ENCODE data around the gene MRPL23.
A peak's percentile ranks its signal among the peaks of the same experiment; 100 is the strongest.

MRPL23 gene
- 9.8 to 36.6 (median 22.9) reads per million in 18 experiments for total RNA-seq

DNA sequence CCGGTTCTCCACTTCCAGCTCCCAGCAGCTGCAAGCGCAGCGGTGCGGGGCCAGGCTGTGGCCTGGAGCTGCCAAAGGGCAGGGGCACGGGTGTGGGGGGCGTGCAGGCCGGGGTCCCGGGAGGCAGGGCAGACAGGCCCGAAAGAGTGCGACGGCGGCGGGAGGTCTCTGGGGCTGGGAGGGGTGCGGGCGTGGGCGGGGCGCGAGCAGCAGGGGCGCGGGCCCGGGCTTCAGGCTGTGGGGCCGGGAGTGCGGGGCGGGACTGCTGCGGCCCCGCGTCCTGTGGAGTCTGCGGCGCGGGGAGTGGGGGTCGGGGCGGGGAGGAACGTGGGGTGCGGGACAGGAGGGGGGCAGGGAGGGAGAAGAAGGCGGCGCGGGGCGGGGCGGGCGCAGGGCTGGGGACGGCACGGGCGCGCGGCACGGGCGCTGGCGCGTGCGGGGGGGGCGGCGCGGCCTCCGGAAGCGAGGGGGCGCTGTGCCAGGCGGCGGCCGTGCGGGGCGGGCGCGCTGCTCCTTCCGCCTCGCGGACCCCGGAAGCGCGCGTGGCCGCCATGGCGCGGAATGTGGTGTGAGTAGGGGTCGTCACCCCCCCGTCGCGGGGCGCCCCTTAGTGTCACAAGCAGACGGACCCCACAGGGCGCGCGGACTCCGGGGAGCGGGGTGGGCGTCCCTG is at the start of gene MRPL23:
MRPL23 (plus strand) TSS at position 521 of the 673 bp plus-strand sequence; CDS start at position 552, 31 bp downstream.
- no peak for DNase-seq

DNA sequence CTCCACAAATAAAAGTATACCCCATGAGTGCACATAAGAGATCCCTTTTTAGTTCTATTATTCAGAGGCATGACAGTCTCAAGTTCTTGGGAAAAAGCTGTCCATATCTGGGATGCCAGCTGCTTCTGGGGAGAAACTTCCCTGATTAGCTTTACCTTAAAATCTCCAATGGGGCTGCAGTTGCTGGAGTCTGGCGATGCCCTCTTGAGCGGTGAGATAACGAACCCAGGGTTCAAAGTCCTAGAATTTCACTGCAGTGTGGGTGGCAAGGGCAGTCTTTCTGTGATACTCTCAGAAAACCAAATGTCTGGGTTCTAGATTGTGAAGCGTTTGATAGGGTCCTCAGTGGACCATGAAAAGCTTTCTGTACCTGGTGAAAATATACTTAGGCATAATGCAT is 48.0 kb upstream of the MRPL23 start:
- no peak for DNase-seq

DNA sequence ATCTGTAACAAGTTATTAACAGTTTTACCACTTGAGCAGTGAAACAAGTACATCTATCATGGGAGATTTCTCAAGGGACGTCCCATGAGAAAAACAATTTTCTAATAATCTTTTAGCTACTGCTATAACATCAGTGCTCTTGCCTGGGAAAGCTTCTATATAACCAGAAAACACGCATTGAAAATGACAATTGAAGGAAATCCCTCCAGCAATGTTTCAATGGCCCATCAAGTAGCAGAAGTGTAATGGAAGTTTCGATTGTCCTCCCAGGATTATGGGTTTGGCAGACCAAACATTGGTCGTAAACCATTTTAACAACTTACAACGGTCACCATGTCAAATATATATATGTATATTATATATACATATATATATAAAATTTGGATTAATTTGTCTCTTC is 47.4 kb upstream of the MRPL23 start:
- no peak for DNase-seq

DNA sequence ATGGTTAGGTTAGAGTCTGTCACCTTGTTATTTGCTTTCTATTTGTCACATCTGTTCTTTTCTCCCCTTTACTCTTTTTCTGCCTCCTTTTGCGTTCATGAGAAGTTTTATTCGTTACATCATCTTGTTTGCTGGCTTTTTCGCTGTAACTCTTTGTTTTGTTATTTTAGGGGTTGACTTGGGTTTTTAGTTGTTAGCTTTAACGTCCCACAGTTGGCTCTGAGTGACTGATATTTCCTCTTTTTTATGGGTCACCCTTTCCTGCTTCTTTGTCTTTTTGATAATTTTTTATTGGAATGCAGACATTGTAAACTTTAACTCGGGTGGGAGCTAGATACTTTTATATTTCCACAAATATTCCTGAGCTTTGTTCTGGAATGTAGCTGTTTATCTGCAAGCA is 41.0 kb upstream of the MRPL23 start:
- DNase-seq, result no peak

DNA sequence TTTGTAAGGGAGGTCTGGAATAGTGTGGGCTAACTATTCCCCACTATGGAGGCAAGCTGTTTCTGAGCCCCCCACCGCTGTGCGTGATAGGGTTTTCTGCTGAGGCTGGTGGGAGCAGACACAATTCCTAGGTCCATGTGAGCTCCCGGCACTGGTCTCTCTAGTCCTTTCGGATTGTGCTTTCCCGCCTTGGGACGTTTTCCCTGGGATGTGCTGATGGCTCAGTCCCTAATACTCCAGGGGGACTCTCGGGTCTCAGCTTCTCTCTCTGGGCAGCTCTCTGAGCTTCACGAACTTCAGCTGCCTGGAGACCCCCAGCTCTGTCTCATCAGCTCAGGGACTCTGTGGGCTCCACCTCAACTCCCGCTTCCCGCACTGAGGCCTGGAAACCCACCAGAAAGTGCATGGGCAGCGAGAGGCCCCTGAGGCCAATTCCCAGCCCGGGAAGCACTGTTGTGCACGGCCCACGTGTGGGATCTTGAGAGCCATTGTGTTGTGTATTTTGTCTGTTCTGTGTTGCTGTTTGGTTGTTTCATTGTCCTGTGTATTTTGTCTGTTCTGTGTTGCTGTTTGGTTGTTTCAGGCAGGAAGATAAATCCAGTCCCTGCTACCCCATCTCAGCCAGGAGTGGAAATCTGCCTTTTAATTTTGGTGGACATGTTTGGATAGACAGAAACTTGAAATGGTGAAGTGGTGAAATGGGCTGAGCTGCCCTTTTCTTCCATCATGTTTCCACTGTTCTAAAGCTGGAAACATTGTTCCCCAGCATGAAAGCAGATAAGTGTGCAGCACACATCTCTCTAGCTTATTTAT is 40.3 kb upstream of the MRPL23 start:
- no peak for DNase-seq

DNA sequence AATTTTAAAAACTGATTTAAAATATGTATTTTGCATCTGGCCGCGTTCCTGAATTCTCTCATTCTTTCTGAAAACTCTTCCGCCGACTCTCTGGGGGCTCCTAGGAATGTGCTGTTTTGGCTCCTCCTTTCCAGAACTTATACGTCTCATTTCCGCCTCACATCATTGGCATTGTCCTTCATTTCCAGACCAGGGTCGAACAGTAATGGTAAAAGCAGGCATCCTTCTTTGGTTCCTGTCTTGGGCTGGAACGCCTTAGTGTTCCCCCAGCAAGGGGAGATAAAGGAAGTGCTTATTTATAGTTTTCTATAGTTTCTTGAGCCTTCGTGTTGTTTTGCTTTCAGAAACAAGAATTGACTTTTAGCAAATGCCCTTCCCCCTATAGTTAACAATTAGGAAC is 38.5 kb upstream of the MRPL23 start:
- DNase-seq, result no peak

DNA sequence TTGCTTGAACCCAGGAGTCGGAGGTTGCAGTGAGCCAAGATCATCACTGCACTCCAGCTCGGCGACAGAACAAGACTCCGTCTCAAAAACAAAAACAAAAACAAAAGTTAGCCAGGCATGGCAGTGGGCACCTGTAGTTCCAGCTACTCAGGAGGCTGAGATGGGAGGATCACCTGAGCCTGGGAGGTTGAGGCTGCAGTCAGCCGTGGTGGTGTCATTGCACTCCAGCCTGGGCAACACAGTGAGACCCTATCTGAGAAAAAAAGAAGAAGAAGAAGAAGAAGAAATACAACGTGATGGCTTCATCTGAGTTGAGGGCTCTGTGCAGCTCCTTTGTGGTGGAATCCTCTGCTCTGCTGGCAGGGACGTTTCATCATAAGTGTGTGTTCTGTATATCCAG is 37.6 kb upstream of the MRPL23 start:
- no peak for DNase-seq

DNA sequence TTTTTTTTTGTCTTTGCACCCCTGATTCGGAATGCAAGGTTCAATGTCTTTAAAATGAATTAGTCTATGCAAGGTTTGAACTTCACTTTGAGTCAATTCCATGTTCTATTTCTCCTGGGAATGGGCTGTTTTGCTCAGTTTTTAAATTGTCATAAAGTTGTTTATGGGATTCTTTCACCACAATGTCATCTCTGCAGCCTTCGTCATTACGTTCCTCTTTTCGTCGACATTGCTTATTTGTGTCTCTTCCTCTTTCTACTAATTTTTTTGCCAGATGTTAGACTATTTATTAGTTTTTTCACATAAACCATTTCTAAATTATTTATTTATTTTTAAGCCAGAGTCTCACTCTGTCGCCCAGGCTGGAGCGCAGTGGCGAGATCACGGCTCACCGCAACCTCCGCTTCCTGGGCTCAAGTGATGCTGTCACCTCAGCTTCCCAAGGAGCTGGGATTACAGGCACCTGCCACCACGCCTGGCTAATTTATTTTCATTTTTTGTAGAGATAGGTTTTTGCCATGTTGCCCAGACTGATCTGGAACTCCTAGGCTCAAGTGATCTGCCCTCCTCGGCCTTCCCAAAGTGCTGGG is 34.7 kb upstream of the MRPL23 start:
- DNase-seq, result peak; percentile 54 to 69

DNA sequence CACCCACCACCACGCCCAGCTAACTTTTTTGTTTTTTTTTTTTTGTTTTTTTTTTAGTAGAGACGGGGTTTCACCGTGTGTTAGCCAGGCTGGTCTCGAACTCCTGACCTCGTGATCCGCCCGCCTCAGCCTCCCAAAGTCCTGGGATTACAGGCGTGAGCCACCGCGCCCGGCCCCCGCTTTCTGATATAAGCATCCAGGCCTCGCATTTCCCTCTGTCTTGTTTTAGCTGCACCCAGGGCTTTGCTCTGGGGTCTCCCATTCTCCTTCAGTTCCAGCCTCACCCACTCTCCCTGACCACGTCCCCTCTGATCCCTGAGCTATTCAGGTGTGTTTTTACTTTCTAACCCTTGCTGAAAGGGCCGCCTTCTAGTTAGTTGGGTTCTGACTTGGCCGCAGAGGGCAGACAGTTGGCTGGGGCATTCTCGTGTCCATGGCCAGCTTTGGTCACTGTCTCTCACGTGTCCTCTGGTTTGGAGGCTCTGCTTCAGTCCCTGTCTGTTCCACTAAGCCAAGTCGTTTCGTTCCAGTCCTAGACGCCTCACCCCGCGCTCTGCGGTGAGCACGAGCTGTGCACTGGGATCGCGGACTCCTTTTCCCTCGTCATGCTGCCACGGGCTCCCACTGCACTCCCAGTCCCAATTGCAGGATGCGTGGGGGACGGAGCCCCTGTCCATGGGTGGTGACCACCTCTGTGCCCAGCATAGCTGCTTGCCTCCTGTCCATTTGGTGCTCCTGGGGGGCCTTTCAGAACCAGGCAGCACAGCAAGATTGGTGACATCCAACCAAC is 33.7 kb upstream of the MRPL23 start:
- no peak for DNase-seq

DNA sequence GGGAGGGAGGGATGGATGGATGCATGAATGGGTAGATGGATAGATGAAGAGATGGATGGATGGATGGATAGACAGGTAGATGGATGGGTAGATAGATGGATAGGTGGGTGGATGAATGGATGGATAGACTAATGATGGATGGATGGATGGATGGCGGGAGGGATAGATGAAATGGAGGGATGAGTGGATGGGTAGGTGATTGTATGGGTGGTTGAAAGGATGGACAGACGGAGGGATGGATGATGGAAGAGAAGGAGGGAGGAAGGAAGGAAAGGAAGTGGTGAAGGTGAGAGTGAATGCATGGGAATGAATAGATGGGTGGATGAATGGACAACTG is 31.4 kb upstream of the MRPL23 start:
- no peak for DNase-seq

DNA sequence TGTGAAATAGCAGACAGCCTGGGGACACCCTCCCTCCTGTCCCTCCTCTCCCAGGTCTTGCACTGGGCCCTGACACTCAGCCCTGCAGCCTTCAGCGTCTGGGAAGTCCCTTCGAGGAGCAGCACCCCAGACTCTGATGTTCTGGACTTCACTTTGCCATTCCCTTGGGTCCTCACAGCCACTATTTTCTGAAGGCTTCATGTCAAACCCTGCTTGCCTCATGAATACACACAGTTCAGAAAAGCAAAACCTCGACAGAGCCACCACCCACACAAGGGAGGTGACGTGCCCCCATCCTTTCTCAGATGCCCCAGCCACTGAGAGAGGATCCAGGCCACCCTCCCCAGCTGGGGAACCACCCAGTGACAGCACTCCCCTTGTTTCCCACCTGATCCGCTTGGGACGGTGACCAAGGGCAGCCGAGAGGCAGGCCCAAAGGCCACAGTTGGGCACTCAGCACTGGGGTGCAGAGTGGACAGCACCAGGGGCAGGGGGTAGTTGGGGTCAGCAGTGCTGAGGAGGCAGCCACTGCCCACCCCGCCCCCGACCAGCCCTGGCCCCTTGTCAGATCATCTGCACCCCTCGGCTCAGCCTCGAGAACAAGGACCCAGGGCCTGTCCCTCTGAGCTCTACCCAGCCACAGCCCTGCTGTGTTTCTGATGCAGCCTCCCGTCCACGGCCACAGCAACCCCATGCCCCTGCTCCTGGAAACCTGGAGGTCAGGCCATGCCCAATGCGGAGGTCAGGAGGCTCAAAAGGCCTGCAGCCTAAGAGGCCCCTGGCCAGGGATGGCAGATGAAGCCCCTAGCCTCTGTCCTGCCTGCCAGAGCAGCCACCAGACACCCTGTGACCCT is 30.8 kb upstream of the MRPL23 start:
- DNase-seq, result peak in 1 of 2 donors; percentile 27

DNA sequence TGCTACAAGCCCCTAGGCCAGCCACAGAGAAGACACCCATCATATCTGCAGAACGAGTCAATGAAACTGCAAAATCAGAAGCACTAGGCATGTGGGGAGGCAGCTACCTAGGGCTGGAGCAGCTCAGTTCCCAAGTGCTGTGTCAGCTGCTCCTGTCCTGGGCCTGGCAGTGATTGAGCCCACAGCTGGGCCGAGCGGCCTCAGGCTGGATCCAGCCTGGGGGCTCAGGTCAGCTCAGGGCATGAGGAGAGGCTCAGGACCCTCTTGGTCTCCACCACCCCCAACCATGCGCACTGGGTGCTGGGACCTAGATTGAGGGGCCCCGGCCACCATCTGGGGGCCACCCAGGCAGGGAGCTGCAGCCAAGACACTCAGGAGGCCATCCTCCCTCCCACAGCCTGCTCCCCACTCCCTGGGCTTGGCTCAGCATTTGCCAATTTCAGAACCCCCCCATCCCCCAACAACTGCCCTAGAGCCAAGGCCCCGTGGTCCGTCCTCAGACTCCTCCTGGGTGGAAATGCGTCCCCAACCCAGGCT is 30.1 kb upstream of the MRPL23 start:
- DNase-seq, result peak in 1 of 2 donors; percentile 29

DNA sequence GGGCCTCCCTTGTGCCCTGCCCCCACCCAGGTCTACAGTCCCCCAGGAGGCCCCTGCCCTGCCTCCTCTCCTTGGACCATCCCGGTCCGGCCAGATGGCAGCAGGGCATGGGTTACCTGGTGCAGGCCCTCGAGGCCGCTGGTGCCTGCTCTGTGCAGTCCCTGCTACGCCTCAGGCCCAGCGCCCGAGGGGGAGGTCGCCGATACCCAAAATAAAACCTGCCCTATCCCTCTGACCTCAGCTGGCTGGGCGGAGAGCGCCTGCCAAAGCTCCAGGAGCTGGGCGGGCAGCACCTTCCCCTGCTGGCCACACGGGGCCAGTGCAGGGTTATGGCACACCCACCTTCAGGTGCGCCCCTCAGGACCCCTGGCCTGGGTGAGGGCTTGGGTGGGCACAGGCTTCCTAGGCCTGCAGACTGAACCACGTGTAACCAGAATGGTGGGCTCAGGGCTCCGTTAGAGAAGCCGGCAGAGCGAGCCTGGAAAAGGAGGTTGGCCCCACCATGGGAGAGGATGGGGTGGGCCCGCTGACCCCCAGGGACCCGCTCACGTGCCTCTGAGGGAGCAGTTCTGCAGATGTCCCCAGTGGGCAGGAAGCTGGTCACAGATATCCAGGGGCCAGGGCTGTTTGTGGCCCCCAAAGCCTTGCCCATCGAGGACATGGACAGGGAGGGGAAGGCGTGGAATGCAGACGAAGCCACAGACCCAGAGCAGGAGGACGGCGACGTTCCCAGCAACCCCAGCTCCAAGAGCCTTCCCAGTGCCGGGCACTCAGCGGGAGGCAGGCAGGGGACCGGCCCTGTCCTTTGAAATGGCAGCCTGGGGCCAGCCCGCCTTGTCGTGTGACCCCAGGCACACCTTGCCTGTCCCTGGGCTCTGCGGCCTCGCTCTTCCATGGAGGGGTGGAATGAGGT is 29.4 kb upstream of the MRPL23 start:
- DNase-seq, result peak; percentile 13 to 36

DNA sequence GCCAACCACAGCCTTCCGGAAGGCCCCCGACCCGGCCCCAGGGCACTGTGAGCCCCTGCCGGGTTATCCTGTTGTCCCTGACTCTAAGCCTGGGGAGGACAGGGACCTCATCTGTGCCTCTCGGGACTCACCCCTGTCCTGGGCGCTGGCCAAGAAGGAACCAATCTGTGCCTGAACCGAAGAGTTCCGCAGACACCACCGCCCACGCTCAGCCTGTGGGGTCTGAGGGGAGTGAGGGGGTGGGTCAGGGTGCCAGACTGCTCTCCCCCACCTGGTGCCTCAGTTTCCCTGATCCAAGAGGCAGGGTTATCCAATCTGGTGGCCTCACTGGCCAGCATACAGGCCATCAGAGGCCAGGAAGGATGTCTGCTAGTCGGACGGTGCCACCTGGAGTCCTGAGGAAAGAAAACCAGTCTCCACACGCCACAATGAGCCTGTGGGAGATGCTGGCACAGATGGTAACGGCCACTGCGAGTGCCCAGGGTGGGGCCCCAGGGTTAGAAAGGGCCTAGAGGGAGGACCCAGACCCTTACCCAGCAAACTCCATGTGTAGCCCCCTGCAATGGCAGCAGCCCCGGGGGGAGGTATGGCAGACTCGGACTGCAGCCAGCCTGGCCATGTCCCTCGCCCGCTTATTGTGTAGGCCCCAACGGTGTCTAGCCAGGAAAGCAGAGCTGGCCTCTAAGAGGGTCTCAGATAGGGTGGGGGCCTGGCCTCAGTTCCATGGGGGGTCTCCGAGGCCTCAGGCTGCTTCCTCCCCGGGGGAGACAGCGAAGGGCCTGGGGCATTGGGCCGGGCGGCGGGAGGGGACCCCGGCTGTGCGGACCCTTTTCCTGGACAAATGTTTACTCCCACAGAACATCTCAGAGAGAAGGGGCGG is 28.5 kb upstream of the MRPL23 start:
- peak in 1 of 2 donors; percentile 28 for DNase-seq

DNA sequence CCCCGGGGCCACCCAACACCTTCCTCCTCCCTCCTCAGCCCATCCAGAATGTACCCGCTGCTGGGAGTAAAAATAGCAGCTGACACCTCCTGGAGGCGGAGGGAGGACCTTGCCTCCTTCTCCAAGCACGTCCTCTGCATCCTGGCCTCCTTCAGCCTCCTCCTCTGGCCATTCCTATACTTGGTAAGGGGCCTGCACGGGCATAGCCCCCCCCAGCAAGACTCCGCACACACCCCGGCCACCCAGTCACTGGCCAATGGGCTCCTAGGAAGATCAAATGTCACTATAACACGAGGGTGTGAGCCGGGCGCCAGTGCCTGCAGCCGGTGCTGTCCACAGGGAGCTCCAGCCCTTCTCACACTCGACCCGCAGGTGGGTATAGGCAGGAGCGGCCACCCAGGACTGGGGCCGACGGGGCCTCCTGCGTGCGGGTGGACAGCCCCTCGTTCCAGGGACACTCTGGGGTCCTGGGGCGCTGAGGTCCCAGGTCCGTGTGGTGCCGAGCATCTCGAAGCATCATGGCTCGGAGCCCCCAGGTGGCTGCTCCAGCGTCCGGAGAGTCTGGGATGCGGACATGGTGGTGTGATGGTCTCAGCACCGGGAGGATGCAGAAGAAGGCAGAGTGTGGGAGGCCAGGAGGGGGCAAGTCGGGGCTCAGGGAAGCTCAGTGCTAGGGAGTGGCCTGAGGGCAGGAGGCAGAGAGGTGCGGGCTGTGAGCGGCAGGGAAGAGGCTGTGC is 27.6 kb upstream of the MRPL23 start, which contains the start of gene TNNT3:
TNNT3 (plus strand) TSS at position 313 of the 737 bp plus-strand sequence. CDS start 3,172 bp downstream, outside the sequence.
- peak in 1 of 2 donors; percentile 34 for DNase-seq

DNA sequence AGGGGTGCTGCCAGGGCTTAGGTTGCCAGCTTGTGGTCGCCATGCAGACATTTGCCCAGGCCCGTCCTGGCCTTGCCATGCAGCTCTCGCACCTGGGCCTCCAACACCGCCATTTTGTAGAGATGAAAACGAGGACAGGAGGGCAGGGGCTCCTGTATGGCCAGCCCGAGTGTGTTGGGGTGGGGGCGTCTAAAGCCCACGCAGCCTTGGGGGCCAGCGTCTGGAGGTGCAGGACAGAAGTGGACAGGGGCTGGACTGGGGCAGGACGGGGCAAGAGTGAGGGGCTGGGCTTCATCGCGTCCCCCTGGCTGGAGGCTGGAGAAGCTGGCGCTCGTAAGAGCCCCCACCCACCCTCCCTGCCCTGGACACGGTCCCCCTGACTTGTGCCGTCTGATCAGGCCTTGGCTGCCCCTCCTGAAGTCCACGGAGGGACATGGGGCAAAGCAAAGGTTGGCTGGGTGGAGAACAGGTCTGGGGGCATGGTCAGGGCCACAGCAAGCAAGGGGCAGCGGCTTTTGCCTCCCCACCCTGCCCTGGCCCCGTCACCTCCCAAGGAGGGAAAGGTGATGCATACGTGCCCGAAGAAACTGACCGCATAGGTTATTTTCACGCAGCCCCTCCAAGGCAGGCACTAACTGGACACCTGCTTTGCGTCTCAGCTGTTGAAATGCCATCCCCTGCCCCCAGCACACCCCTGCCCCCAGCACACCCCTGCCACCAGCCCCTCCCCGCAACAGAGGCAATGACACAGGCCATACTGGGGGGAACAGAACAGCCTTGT is 26.8 kb upstream of the MRPL23 start:
- no peak for DNase-seq

DNA sequence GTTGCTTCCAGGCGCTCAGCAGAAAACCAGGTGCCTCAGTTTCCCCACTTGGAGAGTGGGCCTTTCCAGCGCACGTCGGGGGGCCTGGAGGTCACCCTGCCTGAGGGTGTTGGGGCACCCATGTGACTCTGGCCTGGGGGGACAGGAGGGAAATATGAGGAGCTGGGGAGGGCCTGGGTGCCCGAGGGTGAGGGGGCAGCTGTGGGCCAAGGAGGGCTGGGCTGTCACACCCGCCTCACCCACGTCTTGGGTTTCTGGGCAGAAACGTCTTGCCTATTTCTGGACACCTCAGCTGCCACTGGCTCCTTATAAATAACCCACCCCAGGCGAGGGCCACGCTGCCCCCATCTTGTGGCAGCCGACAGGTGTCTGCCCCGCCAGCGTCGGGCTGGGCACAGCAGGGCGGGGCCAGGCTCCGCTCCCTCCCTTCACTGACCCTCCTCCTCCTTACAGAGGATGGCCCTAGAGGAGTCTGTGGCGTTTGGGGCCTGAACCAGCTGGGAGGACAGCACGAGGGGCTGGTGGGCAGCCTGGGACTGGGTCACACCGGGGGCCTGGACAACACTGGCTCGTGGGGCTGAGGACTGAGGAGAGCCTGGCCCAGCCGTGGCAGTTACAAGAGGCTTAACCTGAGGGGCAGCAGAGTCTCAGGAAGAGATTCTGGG is 26.1 kb upstream of the MRPL23 start:
- DNase-seq, result no peak
